Measurements from ENCODE around the gene EML6. TPM values are rescaled to one million over a fixed set of nuclear protein-coding genes. Genes with fewer than 3 reads are reported as not detected.

Gene EML6
- total and polyA plus RNA-seq, 2 of the 13 experiments (the other 11 are each of a cell fraction or from before 2014, with no cell fraction given), result 17.2 to 32.4 TPM

DNA sequence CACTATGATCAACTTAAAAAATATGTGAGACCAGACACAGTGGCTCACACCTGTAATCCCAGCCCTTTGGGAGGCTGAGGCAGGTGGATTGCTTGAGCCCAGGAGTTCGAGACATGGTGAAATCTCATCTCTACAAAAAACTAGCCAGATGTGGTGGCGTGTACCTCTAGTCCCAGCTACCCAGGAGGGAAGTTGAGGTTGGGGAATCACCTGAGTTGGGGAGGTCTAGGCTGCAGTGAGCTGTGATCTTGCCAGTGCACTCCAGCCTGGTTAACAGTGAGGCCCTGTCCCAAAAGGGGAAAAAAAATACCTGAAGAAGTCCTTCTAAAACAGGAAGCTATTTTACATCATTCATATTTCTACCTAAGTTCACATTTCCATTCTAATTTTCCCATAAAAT is 144.0 kb downstream of the EML6 start:
- Histone ChIP-seq H3K9me3 (ENCODE audit: low read length) (no peaks in the 10 kb centered on the region), H3K36me3 (replicated peaks in 1 of 2; ENCODE audit: control insufficient read depth in 1 of 2, insufficient read depth in 2 of 2, low read length in 2 of 2) (no peaks in the 10 kb centered on the region), H3K79me2 (ENCODE audit: insufficient read depth, low read length) (no peaks in the 10 kb centered on the region), H3K27ac (ENCODE audit: extremely low read length, insufficient read depth, low read length) (no peak overlapping the region), H3K4me3 (replicated peaks in 1 of 3; ENCODE audit: insufficient read depth in 1 of 3, low read depth in 2 of 3, low read length in 3 of 3) (no peak overlapping the region), H4K20me1 (ENCODE audit: insufficient read depth, low read length) (no peaks in the 10 kb centered on the region), H3K9ac (ENCODE audit: insufficient read depth, low read depth, low read length) (no peak overlapping the region), H3K27me3 (ENCODE audit: control insufficient read depth in 1 of 2, insufficient read depth in 2 of 2, low read length in 2 of 2) (no peaks in the 10 kb centered on the region), H2AFZ (ENCODE audit: low read length) (no peak overlapping the region), H3K4me2 (ENCODE audit: low read depth, low read length) (no peak overlapping the region), H3K4me1 (ENCODE audit: insufficient read depth, low read length) (peaks cover 17% of the 10 kb centered on the region)
- no TSS peak for BruUV-seq (replicated peaks)
- ATAC-seq (no peak), FAIRE-seq (no peak), DNase-seq (ENCODE audit: low spot score) (no peak)
- no peak for TF ChIP-seq CHCHD3 (CRISPR knock-in tag; IDR thresholded peaks at IDR 0.05)
- TF ChIP-seq MAFK (conservative IDR thresholded peaks at IDR 0.05 in 1 of 2, IDR thresholded peaks at IDR 0.05 in 1 of 2; ENCODE audit: low read length in 2 of 2), result no peak
- TF ChIP-seq ZNF382 (CRISPR knock-in tag; IDR thresholded peaks at IDR 0.05; ENCODE audit: borderline replicate concordance), result no peak
- TF ChIP-seq ZFP82 (CRISPR knock-in tag; IDR thresholded peaks at IDR 0.05; ENCODE audit: borderline replicate concordance), result no peak
- TF ChIP-seq, protein P1, sequence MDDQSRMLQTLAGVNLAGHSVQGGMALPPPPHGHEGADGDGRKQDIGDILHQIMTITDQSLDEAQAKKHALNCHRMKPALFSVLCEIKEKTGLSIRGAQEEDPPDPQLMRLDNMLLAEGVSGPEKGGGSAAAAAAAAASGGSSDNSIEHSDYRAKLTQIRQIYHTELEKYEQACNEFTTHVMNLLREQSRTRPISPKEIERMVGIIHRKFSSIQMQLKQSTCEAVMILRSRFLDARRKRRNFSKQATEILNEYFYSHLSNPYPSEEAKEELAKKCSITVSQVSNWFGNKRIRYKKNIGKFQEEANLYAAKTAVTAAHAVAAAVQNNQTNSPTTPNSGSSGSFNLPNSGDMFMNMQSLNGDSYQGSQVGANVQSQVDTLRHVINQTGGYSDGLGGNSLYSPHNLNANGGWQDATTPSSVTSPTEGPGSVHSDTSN (CRISPR knock-in tag; IDR thresholded peaks at IDR 0.05; ENCODE audit: borderline replicate concordance), result no peak
- TF ChIP-seq ZNF143 (CRISPR knock-in tag; IDR thresholded peaks at IDR 0.05), result no peak
- intact Hi-C loops (cut with micrococcal nuclease; ENCODE audit: unreplicated experiment) (no loop called here), in situ Hi-C loops (cut with HindIII; ENCODE audit: extremely low pct_ligation_motif_present, low pct_unique_long_range_greater_than_20kb) (no loop called here)
- ChIA-PET POLR2A (no interaction called here), CTCF (ENCODE audit: low intra/inter-chr PET ratio, low total read pairs) (no interaction called here)
- WGBS (ENCODE audit: low lambda C conversion rate), result 92% methylated on average over 2 of the region's 2 CpGs

DNA sequence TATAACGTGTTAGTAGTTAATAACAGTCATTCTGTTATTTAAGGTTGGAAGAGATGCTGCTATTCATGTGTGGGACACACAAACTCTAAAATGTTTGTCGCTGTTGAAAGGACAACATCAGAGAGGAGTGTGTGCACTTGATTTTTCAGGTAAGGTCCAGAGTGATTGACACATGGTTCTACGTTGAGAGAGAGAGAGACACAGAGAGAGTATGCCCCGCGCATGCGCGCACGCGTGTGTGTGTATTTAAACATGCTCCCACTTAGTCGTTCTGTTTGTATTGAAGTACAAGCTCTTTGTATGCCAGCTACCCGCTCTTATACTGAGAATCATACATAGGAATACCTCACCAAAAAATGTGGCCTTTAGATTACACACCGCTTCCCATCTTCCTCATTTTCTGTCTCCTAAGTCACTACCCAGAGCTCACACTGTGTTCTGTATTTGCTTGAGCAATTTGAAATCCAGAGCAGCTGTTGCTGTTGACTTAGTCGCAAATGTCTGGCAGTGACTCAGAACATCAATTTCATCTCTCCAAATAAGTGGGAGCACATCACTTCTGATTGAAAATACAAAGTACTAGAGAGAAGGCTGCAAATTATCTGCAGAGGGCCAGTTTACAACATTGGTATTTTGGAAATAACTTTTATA is 148.1 kb downstream of the EML6 start:
- intact Hi-C loops (cut with micrococcal nuclease; ENCODE audit: unreplicated experiment) (no loop called here), in situ Hi-C loops (cut with HindIII; ENCODE audit: extremely low pct_ligation_motif_present, low pct_unique_long_range_greater_than_20kb) (no loop called here)
- no peak overlapping the region; the same call in 1 of the 2 replicates for H3K4me2 ChIP-seq (ENCODE audit: low read depth, low read length)
- POLR2A ChIA-PET, result no interaction called here
- no peaks in the 10 kb centered on the region for H3K27me3 ChIP-seq (ENCODE audit: control insufficient read depth in 1 of 2, insufficient read depth in 2 of 2, low read length in 2 of 2)
- no peak overlapping the region for H3K9ac ChIP-seq (ENCODE audit: insufficient read depth, low read depth, low read length)
- no peaks in the 10 kb centered on the region for H3K36me3 ChIP-seq (replicated peaks in 1 of 2; ENCODE audit: control insufficient read depth in 1 of 2, insufficient read depth in 2 of 2, low read length in 2 of 2)
- no TSS peak for BruUV-seq (replicated peaks)
- no peak for FAIRE-seq
- DNase-seq (ENCODE audit: low spot score), result peak; percentile 73
- peak; percentile 53 for ATAC-seq
- H3K79me2 ChIP-seq (ENCODE audit: insufficient read depth, low read length), result no peaks in the 10 kb centered on the region
- H3K9me3 ChIP-seq (ENCODE audit: low read length), result no peaks in the 10 kb centered on the region
- 91% methylated on average over 13 of the region's 13 CpGs for WGBS (ENCODE audit: low lambda C conversion rate)
- H3K27ac ChIP-seq (ENCODE audit: extremely low read length, insufficient read depth, low read length), result no peak overlapping the region
- H3K4me3 ChIP-seq (replicated peaks in 1 of 3; ENCODE audit: insufficient read depth in 1 of 3, low read depth in 2 of 3, low read length in 3 of 3), result no peak overlapping the region
- peaks cover 21% of the 10 kb centered on the region for H3K4me1 ChIP-seq (ENCODE audit: insufficient read depth, low read length)
- CTCF ChIA-PET (ENCODE audit: low intra/inter-chr PET ratio, low total read pairs), result no interaction called here
- H4K20me1 ChIP-seq (ENCODE audit: insufficient read depth, low read length), result no peaks in the 10 kb centered on the region
- no peak overlapping the region for H2AFZ ChIP-seq (ENCODE audit: low read length)
- TF ChIP-seq GFI1 (CRISPR knock-in tag; IDR thresholded peaks at IDR 0.05; ENCODE audit: borderline replicate concordance) (no peak), FOXA3 (CRISPR knock-in tag; IDR thresholded peaks at IDR 0.05) (peak; percentile 66), TEAD3 (CRISPR knock-in tag; optimal IDR thresholded peaks at IDR 0.05; ENCODE audit: borderline replicate concordance) (peak; percentile 17), SAP130 (CRISPR knock-in tag; IDR thresholded peaks at IDR 0.05; ENCODE audit: low read depth) (0 out of 2 replicates have a peak, but pooled peaks have one; percentile 32), CEBPB (IDR thresholded peaks at IDR 0.05; ENCODE audit: borderline replicate concordance, low read depth, low read length) (peak; percentile 17; the same call in 1 of the 2 replicates), ETV5 (CRISPR knock-in tag; IDR thresholded peaks at IDR 0.05; ENCODE audit: borderline replicate concordance) (peak; percentile 13; the same call in 1 of the 2 replicates), ZNF205 (CRISPR knock-in tag; IDR thresholded peaks at IDR 0.05) (no peak), FOXA1 (IDR thresholded peaks at IDR 0.05) (no peak), FOXA1 (CRISPR knock-in tag; IDR thresholded peaks at IDR 0.05) (peak; percentile 60), DNMT1 (CRISPR knock-in tag; IDR thresholded peaks at IDR 0.05) (no peak), HOXA3 (CRISPR knock-in tag; IDR thresholded peaks at IDR 0.05) (peak; percentile 15; the same call in 1 of the 2 replicates), ZSCAN22 (CRISPR knock-in tag; IDR thresholded peaks at IDR 0.05) (no peak)
- TF ChIP-seq, protein P2, sequence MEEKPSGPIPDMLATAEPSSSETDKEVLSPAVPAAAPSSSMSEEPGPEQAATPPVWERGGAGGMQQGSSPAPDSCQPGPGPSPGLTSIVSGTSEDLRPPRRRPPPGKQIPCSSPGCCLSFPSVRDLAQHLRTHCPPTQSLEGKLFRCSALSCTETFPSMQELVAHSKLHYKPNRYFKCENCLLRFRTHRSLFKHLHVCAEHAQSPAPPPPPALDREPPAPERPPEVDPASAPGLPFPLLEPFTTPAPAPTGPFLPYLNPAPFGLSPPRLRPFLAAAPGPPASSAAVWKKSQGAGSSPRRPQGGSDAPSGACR (CRISPR knock-in tag; IDR thresholded peaks at IDR 0.05), result 0 out of 2 replicates have a peak, but pooled peaks have one; percentile 21
